KBM-7 (cell line): Measurements from ENCODE around the gene ATP9B.
"Not testable (repeated sequence)": the region's sequence is repeated elsewhere in the genome, so short reads cannot be mapped to it uniquely, and the experiment has no call there.

ENCODE experiments used
- DNase-seq: peaks from one replicate; pipeline ENCODE4 v3.0.0-alpha.2; 2015
- in situ Hi-C: fragments of 300-500 bp; cut with MboI; formaldehyde crosslinking; loops from 2 replicates; pipeline ENCODE4 v1.14.3; 2020; ENCODE audit warnings: low sequenced_read_pairs, low pct_unique_long_range_greater_than_20kb, mixed read lengths

Gene ATP9B

GRCh38 chr18:79302120-79302519 is 232.9 kb downstream of the ATP9B start:
- in situ Hi-C loops: no loop called here
- DNase-seq: no peak

- in situ Hi-C loops: no loop called here
- DNase-seq: no peak
Observed at GRCh38 chr18:79305911-79306310, 236.7 kb downstream of the ATP9B start.

- in situ Hi-C loops: no loop called here
- DNase-seq: no peak
Observed at GRCh38 chr18:79309614-79310358, 240.6 kb downstream of the ATP9B start.

GRCh38 chr18:79314838-79315388 is 245.7 kb downstream of the ATP9B start:
- DNase-seq: no peak
- in situ Hi-C loops: no loop called here

- in situ Hi-C loops: no loop called here
- DNase-seq: no peak
Observed at GRCh38 chr18:79315596-79315995, 246.4 kb downstream of the ATP9B start.

- in situ Hi-C loops: no loop called here
- DNase-seq: no peak
Observed at GRCh38 chr18:79317703-79318102, 248.5 kb downstream of the ATP9B start.

- in situ Hi-C loops: no loop called here
- DNase-seq: no peak
Observed at GRCh38 chr18:79318142-79318673, 249.0 kb downstream of the ATP9B start.

- DNase-seq: no peak
- in situ Hi-C loops: no loop called here
Observed at GRCh38 chr18:79320216-79320850, 251.1 kb downstream of the ATP9B start.

GRCh38 chr18:79321625-79322405 is 252.6 kb downstream of the ATP9B start:
- no peak for DNase-seq
- in situ Hi-C loops: no loop called here

- in situ Hi-C loops: no loop called here
- no peak for DNase-seq
Observed at GRCh38 chr18:79322441-79322840, 253.2 kb downstream of the ATP9B start.

GRCh38 chr18:79323471-79323870 is 254.3 kb downstream of the ATP9B start:
- in situ Hi-C loops: no loop called here
- DNase-seq: no peak

- in situ Hi-C loops: no loop called here
Observed at GRCh38 chr18:79326413-79327198, 257.4 kb downstream of the ATP9B start.

GRCh38 chr18:79327199-79327721 is 258.1 kb downstream of the ATP9B start:
- in situ Hi-C loops: no loop called here
- DNase-seq: no peak

More at GRCh38 chr18:79326413-79327198, 257.4 kb downstream of the ATP9B start:
- DNase-seq: no peak

GRCh38 chr18:79327915-79328314 is 258.7 kb downstream of the ATP9B start:
- DNase-seq, in situ Hi-C loops: not testable (repeated sequence)

- in situ Hi-C loops: no loop called here
- no peak for DNase-seq
Observed at GRCh38 chr18:79328887-79329286, 259.7 kb downstream of the ATP9B start.

- in situ Hi-C loops: no loop called here
- no peak for DNase-seq
Observed at GRCh38 chr18:79329786-79330185, 260.6 kb downstream of the ATP9B start.

- no peak for DNase-seq
- in situ Hi-C loops: no loop called here
Observed at GRCh38 chr18:79332646-79333045, 263.5 kb downstream of the ATP9B start.

- no peak for DNase-seq
- in situ Hi-C loops: no loop called here
Observed at GRCh38 chr18:79333046-79333445, 263.9 kb downstream of the ATP9B start.
